Upper lobe of left lung (tissue), 6 donors: Measurements from ENCODE around the gene TLE1. TPM values are rescaled to one million over a fixed set of nuclear protein-coding genes. Genes with fewer than 3 reads are reported as not detected.

ENCODE experiments used
- ATAC-seq, 2 donors: fragments of 200-7000 bp; cut with Tn5 transposase; one replicate each; pipeline ENCODE4 v1.9.1; 2022; ENCODE audit warnings: mild to moderate bottlenecking in 2 of 2, moderate library complexity in 2 of 2; ENCODE audit not compliant: low FRiP score in 2 of 2
- DNase-seq, 2 donors: peaks; one replicate each; pipeline ENCODE4 v3.0.0-alpha.2; 2019 to 2020
- H3K27ac ChIP-seq, 4 donors: fragments of 200-600 bp; sonication (generic); one replicate each; pipeline ENCODE4 v1.5.1; 2016 to 2019
- H3K27me3 ChIP-seq, 4 donors: fragments of 200-600 bp; sonication (generic); one replicate each; pipeline ENCODE4 v1.5.1; 2017 to 2019
- H3K36me3 ChIP-seq, 4 donors: fragments of 200-600 bp; sonication (generic); one replicate each; pipeline ENCODE4 v1.5.1; 2016 to 2019
- H3K4me1 ChIP-seq, 4 donors: fragments of 200-600 bp; sonication (generic); one replicate each; pipeline ENCODE4 v1.5.1; 2018 to 2019
- H3K4me3 ChIP-seq, 4 donors: fragments of 200-600 bp; sonication (generic); one replicate each; pipeline ENCODE4 v1.5.1; 2017 to 2019; ENCODE audit warnings: mild to moderate bottlenecking in 2 of 4, moderate library complexity in 1 of 4
- H3K9me3 ChIP-seq, 4 donors: fragments of 200-600 bp; sonication (generic); one replicate each; pipeline ENCODE4 v1.5.1; 2018 to 2019
- CTCF ChIP-seq, 6 experiments: fragments of 450-650 bp in 4 of 6; fragments of 200-600 bp in 2 of 6; sonication (generic) in 2 of 6; IDR thresholded peaks; one replicate each; pipeline ENCODE4 v1.5.1; 2016 to 2019; ENCODE audit warnings: antibody characterized with exemption in 6 of 6
- EP300 ChIP-seq, 4 donors: sonication (generic); formaldehyde crosslinking; IDR thresholded peaks; one replicate each; pipeline ENCODE4 v1.5.1; 2017; ENCODE audit warnings: antibody characterized with exemption in 4 of 4, control low read depth in 2 of 4
- POLR2A ChIP-seq, 4 donors: fragments of 450-650 bp; IDR thresholded peaks; one replicate each; pipeline ENCODE4 v1.5.1; 2016 to 2017; ENCODE audit warnings: antibody characterized with exemption in 4 of 4, mild to moderate bottlenecking in 2 of 4
- POLR2AphosphoS5 ChIP-seq, 2 donors: sonication (generic); formaldehyde crosslinking; IDR thresholded peaks; one replicate each; pipeline ENCODE4 v1.5.1; 2017; ENCODE audit warnings: antibody characterized with exemption in 2 of 2
- WGBS, 2 donors: methylation state at CpG; one replicate each; pipeline ENCODE4 v1.1.5; 2017 to 2018; 5-methylcytosine and 5-hydroxymethylcytosine counted together
- total RNA-seq, 6 donors: library from RNA; depleted of rRNA in 4 of 6; stranded (reverse); fragments of >200 nt in 4 of 6; gene quantifications; one replicate each; pipeline versions ENCODE4 v1.1.0 to v1.2.1, GENCODE V29; 2016 to 2021
- donor health status: DM: no; HTN: no; CAD: no; lungs with moderate emphysema.
- donor health status: DM: no; HTN: yes; CAD: no; lungs with severe emphysema.

The TLE1 gene
- total RNA-seq, 6 donors from 2014 or later: 17.3 to 55.5 (median 27.6) TPM

- Histone ChIP-seq H3K36me3 (peaks cover 0 to 11% (median 0%) of the 10 kb centered on the region in 4 donors), H3K27me3 (no peaks in the 10 kb centered on the region), H3K4me1 (peaks cover 0 to 9% (median 5%) of the 10 kb centered on the region in 4 donors), H3K4me3 (no peak overlapping the region), H3K27ac (no peak overlapping the region), H3K9me3 (no peaks in the 10 kb centered on the region)
- TF ChIP-seq CTCF (IDR thresholded peaks at IDR 0.05): no peak
- no peak for TF ChIP-seq EP300 (IDR thresholded peaks at IDR 0.05)
- TF ChIP-seq POLR2A (IDR thresholded peaks at IDR 0.05): no peak
- no peak for TF ChIP-seq POLR2AphosphoS5 (IDR thresholded peaks at IDR 0.05)
- no peak for DNase-seq
- WGBS, 2 donors: 75 to 83% methylated on average over 2 of the region's 2 CpGs
- ATAC-seq: no peak
Observed at GRCh38 chr9:81676395-81676794, 13.0 kb downstream of the TLE1 start.

- H3K4me1 ChIP-seq: peaks cover 0 to 9% (median 6%) of the 10 kb centered on the region in 4 donors
- TF ChIP-seq POLR2A (IDR thresholded peaks at IDR 0.05) (no peak), POLR2AphosphoS5 (IDR thresholded peaks at IDR 0.05) (no peak), EP300 (IDR thresholded peaks at IDR 0.05) (no peak), CTCF (IDR thresholded peaks at IDR 0.05) (no peak)
- H3K9me3 ChIP-seq: no peaks in the 10 kb centered on the region
- 75 to 77% methylated on average over 5 of the region's 5 CpGs for WGBS, 2 donors
- H3K36me3 ChIP-seq: peaks cover 0 to 10% (median 0%) of the 10 kb centered on the region in 4 donors
- no peak overlapping the region for H3K4me3 ChIP-seq
- no peak for DNase-seq
- H3K27me3 ChIP-seq: no peaks in the 10 kb centered on the region
- no peak for ATAC-seq
- H3K27ac ChIP-seq: no peak overlapping the region
Observed at GRCh38 chr9:81673310-81673709, 16.0 kb downstream of the TLE1 start.

GRCh38 chr9:81671880-81672280 lies 17.5 kb downstream of the TLE1 start:
- H3K27me3 ChIP-seq: no peaks in the 10 kb centered on the region
- WGBS, 2 donors: 42 to 54% methylated on average over 3 of the region's 3 CpGs
- no peak overlapping the region for H3K4me3 ChIP-seq
- DNase-seq (peak in 1 of 2 donors; percentile 69), ATAC-seq (peak; percentile 72 to 86)
- peaks cover 0 to 9% (median 6%) of the 10 kb centered on the region in 4 donors for H3K4me1 ChIP-seq
- H3K36me3 ChIP-seq: peaks cover 0 to 3% (median 0%) of the 10 kb centered on the region in 4 donors
- no peaks in the 10 kb centered on the region for H3K9me3 ChIP-seq
- no peak overlapping the region for H3K27ac ChIP-seq
- TF ChIP-seq EP300 (IDR thresholded peaks at IDR 0.05): no peak
- no peak for TF ChIP-seq POLR2AphosphoS5 (IDR thresholded peaks at IDR 0.05)
- no peak for TF ChIP-seq POLR2A (IDR thresholded peaks at IDR 0.05)
- TF ChIP-seq CTCF (IDR thresholded peaks at IDR 0.05): no peak

- no peak for TF ChIP-seq POLR2A (IDR thresholded peaks at IDR 0.05)
- TF ChIP-seq CTCF (IDR thresholded peaks at IDR 0.05): no peak
- no peak for TF ChIP-seq POLR2AphosphoS5 (IDR thresholded peaks at IDR 0.05)
- 91 to 93% methylated on average over 6 of the region's 6 CpGs for WGBS, 2 donors
- DNase-seq: no peak
- Histone ChIP-seq H3K4me1 (peaks cover 6 to 20% (median 16%) of the 10 kb centered on the region in 4 donors), H3K27ac (no peak overlapping the region), H3K9me3 (no peaks in the 10 kb centered on the region), H3K4me3 (no peak overlapping the region), H3K27me3 (no peaks in the 10 kb centered on the region), H3K36me3 (no peaks in the 10 kb centered on the region)
- ATAC-seq: no peak
Observed at GRCh38 chr9:81669866-81670265, 19.5 kb downstream of the TLE1 start.

- TF ChIP-seq CTCF (IDR thresholded peaks at IDR 0.05) (no peak), POLR2A (IDR thresholded peaks at IDR 0.05) (no peak), POLR2AphosphoS5 (IDR thresholded peaks at IDR 0.05) (no peak), EP300 (IDR thresholded peaks at IDR 0.05) (no peak)
Observed at GRCh38 chr9:81669041-81669651, 20.2 kb downstream of the TLE1 start.

More at GRCh38 chr9:81669041-81669651, 20.2 kb downstream of the TLE1 start:
- Histone ChIP-seq H3K36me3 (no peaks in the 10 kb centered on the region), H3K27ac (no peak overlapping the region), H3K9me3 (no peaks in the 10 kb centered on the region), H3K27me3 (no peaks in the 10 kb centered on the region), H3K4me1 (peaks cover 9 to 20% (median 16%) of the 10 kb centered on the region in 4 donors), H3K4me3 (no peak overlapping the region)
- ATAC-seq (no peak), DNase-seq (no peak)
- 72 to 78% methylated on average over 5 of the region's 5 CpGs for WGBS, 2 donors
